ENCODE data around the gene UTP4. TPM values are rescaled to one million over a fixed set of nuclear protein-coding genes. Genes with fewer than 3 reads are reported as not detected.

UTP4 gene
- total and polyA plus RNA-seq, 2 of the 8 experiments (the other 6 are each of a cell fraction or from before 2014, with no cell fraction given) = 101 to 118 TPM

DNA sequence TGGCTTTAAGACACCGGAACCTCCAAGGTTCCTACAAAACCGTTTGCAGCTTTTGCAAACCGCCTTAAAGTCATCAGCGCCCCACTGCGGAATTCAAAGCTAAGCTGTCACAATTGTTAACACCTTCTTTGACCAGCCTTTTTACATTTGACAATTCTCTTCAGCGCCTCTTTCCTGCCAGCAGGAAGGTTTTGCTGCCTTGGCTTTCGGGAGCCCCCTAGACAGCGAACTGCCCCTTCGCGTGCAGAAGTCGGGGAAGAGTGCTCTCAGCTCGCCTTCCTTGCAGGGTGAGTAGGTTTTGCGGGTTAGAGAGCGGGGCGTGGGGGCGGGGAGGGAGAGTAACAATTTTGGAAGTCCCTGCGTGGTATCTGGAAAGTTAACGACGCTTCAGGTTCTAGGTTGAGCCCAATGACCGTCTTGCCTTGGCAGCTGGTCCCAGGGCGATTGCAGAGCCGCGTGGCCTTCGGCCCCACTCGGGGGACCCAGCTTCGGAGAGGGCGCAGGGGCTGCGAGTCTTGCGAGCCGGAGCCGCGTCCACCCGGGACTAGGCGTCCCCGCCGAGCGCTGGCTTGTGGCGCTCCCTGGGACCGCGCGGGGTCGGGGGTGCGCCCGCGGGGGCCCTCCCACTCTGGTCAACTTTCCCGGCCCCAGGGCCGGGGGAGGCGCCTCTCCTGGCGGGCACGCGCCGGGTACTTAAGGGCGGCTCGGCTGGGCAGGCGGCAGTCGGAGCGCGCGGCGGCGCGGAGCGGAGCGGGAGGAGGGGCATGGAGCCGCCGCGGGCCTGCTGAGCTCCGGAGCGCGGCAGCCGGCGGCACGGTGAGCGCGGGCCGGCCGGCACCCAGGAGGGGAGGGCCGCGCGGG lies 26.7 kb upstream of the UTP4 start, which contains the start of gene HAS3 (continued):
- TF ChIP-seq PHF8 (conservative IDR thresholded peaks at IDR 0.05; ENCODE audit: low read depth, low read length) (no peak), POLR2AphosphoS5 (IDR thresholded peaks at IDR 0.05; ENCODE audit: low read depth, low read length) (peak; percentile 57), KDM1A (IDR thresholded peaks at IDR 0.05; ENCODE audit: borderline replicate concordance, low read length) (no peak), SUZ12 (IDR thresholded peaks at IDR 0.05; ENCODE audit: low read length) (no peak; the same call in 1 of the 2 replicates), TAF7 (optimal IDR thresholded peaks at IDR 0.05; ENCODE audit: borderline replicate concordance, low read depth, low read length) (no peak), JUND (IDR thresholded peaks at IDR 0.05; ENCODE audit: low read length) (no peak), KDM4A (IDR thresholded peaks at IDR 0.05; ENCODE audit: low read depth, low read length, severe bottlenecking) (peak; percentile 59), CTBP2 (IDR thresholded peaks at IDR 0.05; ENCODE audit: borderline replicate concordance, insufficient read depth, insufficient read length, low read length) (peak; percentile 74), BRCA1 (IDR thresholded peaks at IDR 0.05; ENCODE audit: low read depth, low read length) (no peak), RNF2 (IDR thresholded peaks at IDR 0.05; ENCODE audit: borderline replicate concordance, low read depth, low read length, missing control alignments, poor library complexity, severe bottlenecking) (no peak)
- TF ChIP-seq, protein P1, sequence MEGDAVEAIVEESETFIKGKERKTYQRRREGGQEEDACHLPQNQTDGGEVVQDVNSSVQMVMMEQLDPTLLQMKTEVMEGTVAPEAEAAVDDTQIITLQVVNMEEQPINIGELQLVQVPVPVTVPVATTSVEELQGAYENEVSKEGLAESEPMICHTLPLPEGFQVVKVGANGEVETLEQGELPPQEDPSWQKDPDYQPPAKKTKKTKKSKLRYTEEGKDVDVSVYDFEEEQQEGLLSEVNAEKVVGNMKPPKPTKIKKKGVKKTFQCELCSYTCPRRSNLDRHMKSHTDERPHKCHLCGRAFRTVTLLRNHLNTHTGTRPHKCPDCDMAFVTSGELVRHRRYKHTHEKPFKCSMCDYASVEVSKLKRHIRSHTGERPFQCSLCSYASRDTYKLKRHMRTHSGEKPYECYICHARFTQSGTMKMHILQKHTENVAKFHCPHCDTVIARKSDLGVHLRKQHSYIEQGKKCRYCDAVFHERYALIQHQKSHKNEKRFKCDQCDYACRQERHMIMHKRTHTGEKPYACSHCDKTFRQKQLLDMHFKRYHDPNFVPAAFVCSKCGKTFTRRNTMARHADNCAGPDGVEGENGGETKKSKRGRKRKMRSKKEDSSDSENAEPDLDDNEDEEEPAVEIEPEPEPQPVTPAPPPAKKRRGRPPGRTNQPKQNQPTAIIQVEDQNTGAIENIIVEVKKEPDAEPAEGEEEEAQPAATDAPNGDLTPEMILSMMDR (IDR thresholded peaks at IDR 0.05; ENCODE audit: control extremely low read depth in 1 of 3, insufficient read depth in 1 of 3, low read depth in 1 of 3, low read length in 3 of 3) = peak in 2 of 3 experiments; percentile 48 to 49; a peak in 3 of 4 replicates

All from H1 (cell line).